Measurements from ENCODE around the gene INO80D.

The INO80D gene

DNA sequence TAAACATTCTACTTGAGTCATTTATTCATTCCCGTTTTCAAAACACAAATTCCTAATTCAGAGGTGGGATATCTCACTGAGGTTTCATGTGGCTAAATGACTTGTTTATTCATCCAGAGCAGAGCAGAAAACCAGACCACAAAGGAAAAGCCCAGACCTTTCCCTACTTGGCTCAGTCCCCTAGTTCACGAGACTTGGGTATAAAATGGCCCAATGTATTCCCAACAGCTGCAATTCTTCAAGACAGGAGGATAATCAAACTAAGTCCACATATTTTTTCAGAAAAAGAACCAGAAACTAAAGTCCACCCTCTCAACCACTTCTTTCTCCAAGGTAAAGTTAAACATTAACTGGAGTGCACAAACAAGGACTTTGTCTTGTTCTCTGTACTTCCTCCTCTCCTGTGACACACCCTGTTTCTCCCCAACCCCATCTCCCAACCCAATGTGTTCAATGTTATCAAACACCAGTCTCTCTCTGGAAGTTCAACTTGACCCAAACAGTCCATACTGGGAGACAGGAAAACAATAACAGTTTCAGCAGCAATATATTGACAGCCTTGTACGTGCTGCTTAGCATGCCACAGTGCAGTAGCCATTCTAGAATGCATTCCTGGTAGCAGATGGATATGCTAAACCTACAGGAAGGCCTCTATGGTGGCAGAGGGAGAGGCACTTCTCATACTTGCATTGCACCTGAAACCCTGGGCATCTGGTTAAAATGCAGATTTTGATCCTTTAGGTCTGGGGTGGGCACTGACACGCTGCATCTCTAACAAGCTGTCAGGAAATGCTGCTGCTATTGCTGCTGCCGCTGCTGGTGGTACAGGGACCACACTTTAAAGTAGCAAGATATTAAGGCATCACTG, 110.7 kb downstream of the INO80D start:
- no peak overlapping the region for H3K9ac ChIP-seq
- no peak overlapping the region for H3K27ac ChIP-seq
- TF ChIP-seq, protein P1, sequence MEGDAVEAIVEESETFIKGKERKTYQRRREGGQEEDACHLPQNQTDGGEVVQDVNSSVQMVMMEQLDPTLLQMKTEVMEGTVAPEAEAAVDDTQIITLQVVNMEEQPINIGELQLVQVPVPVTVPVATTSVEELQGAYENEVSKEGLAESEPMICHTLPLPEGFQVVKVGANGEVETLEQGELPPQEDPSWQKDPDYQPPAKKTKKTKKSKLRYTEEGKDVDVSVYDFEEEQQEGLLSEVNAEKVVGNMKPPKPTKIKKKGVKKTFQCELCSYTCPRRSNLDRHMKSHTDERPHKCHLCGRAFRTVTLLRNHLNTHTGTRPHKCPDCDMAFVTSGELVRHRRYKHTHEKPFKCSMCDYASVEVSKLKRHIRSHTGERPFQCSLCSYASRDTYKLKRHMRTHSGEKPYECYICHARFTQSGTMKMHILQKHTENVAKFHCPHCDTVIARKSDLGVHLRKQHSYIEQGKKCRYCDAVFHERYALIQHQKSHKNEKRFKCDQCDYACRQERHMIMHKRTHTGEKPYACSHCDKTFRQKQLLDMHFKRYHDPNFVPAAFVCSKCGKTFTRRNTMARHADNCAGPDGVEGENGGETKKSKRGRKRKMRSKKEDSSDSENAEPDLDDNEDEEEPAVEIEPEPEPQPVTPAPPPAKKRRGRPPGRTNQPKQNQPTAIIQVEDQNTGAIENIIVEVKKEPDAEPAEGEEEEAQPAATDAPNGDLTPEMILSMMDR (IDR thresholded peaks at IDR 0.05): no peak

DNA sequence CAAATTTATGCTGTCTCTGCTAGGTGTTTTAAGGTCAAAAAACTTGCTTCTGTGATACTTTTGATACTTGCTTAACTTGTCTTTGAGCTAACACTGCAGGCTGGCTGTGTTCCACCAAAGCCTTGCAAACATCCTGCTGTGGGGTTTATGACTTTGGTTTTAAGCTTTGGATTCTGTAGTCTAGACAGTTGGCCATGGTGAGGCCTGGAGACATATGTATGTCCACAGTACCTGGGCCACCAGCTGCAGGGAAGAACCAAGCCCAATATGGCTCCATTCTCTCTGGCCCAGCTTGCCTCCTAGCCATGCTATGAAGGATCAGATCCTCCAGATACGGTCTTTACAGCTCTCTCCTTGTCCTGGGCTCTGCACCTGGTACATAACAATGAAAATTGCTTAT, 113.9 kb downstream of the INO80D start:
- H3K9me3 ChIP-seq (ENCODE audit: control insufficient read depth, low read length): no peaks in the 10 kb centered on the region
- H3K27ac ChIP-seq: no peak overlapping the region
- no peak overlapping the region for H3K9ac ChIP-seq
- H3K79me2 ChIP-seq: no peaks in the 10 kb centered on the region
- H3K27me3 ChIP-seq (ENCODE audit: control insufficient read depth, insufficient read depth, low read length): no peaks in the 10 kb centered on the region
- H3K36me3 ChIP-seq (ENCODE audit: control insufficient read depth, insufficient read depth, low read length): no peaks in the 10 kb centered on the region
- no peak overlapping the region for H3K4me2 ChIP-seq (ENCODE audit: low read length)
- no peak overlapping the region for H3K4me3 ChIP-seq (ENCODE audit: low read depth, low read length)
- H2AFZ ChIP-seq: no peak overlapping the region
- TF ChIP-seq, protein P1 (IDR thresholded peaks at IDR 0.05): no peak
- no peaks in the 10 kb centered on the region for H3K4me1 ChIP-seq

More for the DNA sequence above, 110.7 kb downstream of the INO80D start:
- Histone ChIP-seq H3K4me1 (no peaks in the 10 kb centered on the region), H3K36me3 (ENCODE audit: control insufficient read depth, insufficient read depth, low read length) (no peaks in the 10 kb centered on the region), H3K4me3 (ENCODE audit: low read depth, low read length) (no peak overlapping the region), H3K9me3 (ENCODE audit: control insufficient read depth, low read length) (no peaks in the 10 kb centered on the region), H3K27me3 (ENCODE audit: control insufficient read depth, insufficient read depth, low read length) (no peaks in the 10 kb centered on the region), H3K4me2 (ENCODE audit: low read length) (no peak overlapping the region), H3K79me2 (no peaks in the 10 kb centered on the region), H2AFZ (no peak overlapping the region)

DNA sequence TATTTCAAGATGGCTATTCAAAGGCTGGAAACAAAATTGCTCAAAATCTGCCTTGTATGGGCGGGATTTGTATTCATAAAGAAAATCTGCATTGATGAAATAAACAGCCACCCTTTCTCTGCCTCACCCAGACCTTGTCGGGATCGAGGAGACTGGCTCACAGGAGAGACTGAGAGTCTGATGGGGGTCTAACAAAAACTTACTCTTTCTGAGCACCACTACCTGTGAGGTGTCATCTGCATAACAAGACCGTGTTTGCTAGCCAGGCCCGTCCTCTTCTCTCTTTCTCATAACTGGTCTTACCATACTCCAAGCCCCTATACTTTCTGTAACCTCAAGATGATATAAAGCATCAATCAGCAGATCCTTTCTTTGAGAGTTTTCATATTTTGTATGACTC, 115.6 kb downstream of the INO80D start:
- no peak overlapping the region for H2AFZ ChIP-seq

GRCh38 chr2:205969584-205969983, 116.4 kb downstream of the INO80D start:
- Histone ChIP-seq H3K4me3 (ENCODE audit: low read depth, low read length) (no peak overlapping the region), H3K9ac (no peak overlapping the region), H3K4me1 (no peaks in the 10 kb centered on the region), H2AFZ (no peak overlapping the region), H3K27me3 (ENCODE audit: control insufficient read depth, insufficient read depth, low read length) (no peaks in the 10 kb centered on the region), H3K4me2 (ENCODE audit: low read length) (no peak overlapping the region), H3K9me3 (ENCODE audit: control insufficient read depth, low read length) (no peaks in the 10 kb centered on the region), H3K27ac (no peak overlapping the region), H3K36me3 (ENCODE audit: control insufficient read depth, insufficient read depth, low read length) (no peaks in the 10 kb centered on the region), H3K79me2 (no peaks in the 10 kb centered on the region)
- TF ChIP-seq, protein P1 (IDR thresholded peaks at IDR 0.05): no peak

More for the DNA sequence above, 115.6 kb downstream of the INO80D start:
- TF ChIP-seq, protein P1 (IDR thresholded peaks at IDR 0.05): no peak
- H3K4me3 ChIP-seq (ENCODE audit: low read depth, low read length): no peak overlapping the region
- H3K27ac ChIP-seq: no peak overlapping the region
- no peaks in the 10 kb centered on the region for H3K36me3 ChIP-seq (ENCODE audit: control insufficient read depth, insufficient read depth, low read length)
- H3K4me1 ChIP-seq: no peaks in the 10 kb centered on the region
- no peak overlapping the region for H3K4me2 ChIP-seq (ENCODE audit: low read length)
- no peak overlapping the region for H3K9ac ChIP-seq
- H3K79me2 ChIP-seq: no peaks in the 10 kb centered on the region
- H3K9me3 ChIP-seq (ENCODE audit: control insufficient read depth, low read length): no peaks in the 10 kb centered on the region
- H3K27me3 ChIP-seq (ENCODE audit: control insufficient read depth, insufficient read depth, low read length): no peaks in the 10 kb centered on the region
